HG02623 (cell line): ENCODE measurements around the gene ISL2.

Source experiments
- ATAC-seq: cut with Tn5 transposase; IDR thresholded peaks from one replicate; pipeline ENCODE4 v1.9.1; 2021; ENCODE audit warnings: moderate library complexity; ENCODE audit not compliant: unreplicated experiment

The ISL2 gene

DNA sequence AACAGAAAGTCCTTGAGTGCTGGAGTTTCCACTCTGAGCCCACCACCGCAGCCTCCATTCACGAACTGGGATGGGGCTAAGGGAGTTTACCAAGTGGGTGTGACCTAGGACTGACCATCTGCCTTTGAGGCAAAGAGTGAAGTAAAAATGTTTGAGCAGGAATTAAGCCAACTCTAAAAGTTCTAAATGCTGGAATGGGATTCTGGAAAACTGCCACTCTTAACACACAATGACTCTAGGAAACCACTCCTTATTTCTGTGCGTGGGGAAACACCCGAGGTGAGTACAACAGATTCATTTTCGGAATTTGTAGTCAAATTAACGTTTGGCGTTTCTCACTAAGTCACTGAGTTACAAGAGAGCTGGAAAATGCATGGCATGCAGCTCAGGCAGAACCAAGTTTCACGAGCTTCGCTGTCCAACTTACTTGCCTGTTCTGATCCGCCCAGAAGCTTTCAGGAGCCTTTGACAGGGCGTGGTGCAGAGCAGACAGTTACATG, 31.6 kb downstream of the ISL2 start:
- ATAC-seq = no peak

DNA sequence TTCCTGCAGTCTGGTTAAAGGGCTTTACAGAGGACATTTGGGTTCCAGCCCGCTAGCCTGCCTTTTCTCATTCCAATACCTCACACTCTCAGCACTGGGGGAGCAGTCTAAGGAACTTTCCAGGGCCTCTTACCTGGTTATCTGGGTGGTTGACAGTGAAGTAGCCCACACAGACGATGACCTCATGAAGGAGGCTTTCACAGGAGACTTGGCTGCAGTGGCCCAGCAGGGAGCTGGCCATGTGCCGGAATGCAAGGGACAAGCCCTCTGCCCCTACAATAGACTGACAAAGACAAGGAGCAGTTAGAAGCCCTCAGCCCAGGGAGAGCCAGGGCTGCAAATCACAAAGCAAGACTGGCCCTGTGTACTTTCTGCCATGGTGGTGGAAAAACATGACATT, 39.5 kb downstream of the ISL2 start:
- ATAC-seq = no peak

DNA sequence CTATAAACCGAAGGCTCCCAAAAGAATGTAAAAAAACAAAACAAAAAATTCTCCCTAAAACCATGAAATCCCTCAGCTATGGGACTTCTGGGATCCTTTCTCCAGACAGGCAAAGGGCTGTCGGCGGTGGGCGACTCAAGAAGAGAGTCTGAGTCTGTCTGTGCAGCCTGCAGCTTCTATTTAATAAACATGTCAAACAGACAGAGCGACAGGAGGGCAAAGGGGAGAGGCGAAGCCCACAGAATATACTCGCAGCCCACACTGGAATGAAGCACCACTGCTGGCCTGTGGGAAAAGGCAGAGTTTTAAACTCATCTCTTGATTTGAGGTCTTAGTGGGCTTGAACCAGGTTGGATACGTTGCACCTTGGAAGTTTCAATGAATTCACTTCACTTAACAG, 40.2 kb downstream of the ISL2 start:
- no peak for ATAC-seq

DNA sequence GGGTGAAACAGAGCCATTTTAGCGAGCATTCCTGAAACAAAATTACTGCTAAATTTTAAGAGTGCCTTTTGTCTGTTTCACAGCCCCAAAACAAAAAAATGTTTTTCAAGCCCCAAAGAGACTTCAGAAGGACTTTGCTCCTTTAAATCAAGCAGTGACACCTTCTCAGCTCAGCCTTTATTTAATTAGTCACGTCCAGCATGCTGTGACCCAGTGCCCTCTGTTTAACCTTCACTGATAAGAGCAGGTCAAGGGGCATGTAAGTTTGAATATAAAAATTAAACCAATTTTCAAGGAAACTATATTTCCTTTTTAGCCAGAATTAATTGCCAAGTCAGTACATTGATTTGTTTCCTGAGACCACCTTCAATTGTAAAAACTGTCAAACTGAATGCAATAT, 40.6 kb downstream of the ISL2 start:
- ATAC-seq = no peak

DNA sequence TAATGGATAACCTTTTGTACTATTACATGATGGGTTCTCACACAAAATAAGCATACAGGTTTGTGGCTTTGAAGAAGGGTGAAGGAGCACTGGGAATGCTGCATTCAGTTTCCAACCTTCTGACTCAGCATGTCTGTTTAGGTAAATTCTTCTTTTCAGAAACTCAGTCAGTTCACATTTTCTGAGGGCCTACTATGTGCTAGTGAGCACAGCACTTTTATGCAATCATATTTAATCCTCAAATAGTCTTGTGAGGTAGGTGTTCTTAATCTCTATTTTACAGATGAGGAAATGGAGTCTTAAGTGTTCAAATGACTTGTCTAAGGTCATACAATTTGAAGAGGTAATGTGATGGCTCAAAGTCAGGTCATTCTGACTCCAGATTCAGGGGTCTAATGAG, 41.2 kb downstream of the ISL2 start:
- ATAC-seq = no peak

DNA sequence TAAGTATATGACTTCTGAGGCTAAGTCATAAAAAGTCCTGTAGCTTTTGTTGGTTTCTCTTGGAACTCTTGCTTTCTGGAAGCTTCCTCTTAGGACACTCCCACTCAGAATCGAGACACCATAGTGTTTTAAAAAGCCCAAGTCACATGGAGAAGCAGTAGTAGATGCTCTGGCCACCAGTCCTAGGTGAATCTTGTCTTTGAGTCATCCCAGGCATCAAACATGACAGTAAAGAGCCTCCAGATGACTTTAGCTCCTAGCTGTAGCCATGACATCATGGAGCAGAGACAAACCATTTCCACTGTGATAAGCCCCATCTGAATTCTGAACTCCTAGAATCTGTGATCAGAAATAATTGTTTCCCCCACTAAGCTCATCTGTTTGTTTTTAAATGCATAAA, 42.1 kb downstream of the ISL2 start:
- ATAC-seq = no peak

DNA sequence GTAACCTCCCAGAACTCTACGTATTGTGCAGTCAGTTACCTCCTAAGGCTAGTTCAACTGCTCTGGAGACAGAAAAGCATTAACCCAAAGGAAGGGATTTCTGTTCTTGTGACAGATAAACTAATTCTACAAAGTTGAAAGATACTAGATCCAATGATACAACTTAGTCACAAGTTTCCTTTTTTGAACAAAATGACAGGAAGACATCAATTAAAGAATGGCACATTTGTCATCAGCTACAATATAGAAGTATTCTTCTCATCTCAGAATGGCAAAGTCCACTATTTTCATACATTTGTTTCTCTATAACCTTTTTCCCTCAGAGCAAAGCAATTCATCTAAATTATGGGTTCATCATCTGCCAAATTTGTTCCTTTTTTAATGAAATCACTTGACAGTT, 43.7 kb downstream of the ISL2 start:
- no peak for ATAC-seq

DNA sequence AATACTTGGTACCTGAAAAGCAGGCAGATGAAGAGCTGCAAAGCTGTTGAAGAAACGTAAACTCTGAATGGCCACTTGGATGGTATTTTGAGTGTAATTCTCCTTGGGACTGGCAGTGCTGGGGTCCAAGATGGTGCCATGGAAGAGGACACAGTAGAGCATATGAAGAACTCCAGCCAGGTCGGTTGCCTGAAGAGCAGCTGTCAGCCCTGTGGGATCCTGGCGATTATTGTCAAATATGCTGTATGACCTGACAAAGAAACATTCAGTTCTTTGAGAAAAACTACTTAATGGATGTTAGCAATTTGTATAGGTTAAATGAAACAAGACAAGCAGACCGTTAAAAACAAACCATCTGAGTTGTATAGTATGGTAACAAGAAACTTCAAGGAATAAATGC, 44.8 kb downstream of the ISL2 start:
- no peak for ATAC-seq

DNA sequence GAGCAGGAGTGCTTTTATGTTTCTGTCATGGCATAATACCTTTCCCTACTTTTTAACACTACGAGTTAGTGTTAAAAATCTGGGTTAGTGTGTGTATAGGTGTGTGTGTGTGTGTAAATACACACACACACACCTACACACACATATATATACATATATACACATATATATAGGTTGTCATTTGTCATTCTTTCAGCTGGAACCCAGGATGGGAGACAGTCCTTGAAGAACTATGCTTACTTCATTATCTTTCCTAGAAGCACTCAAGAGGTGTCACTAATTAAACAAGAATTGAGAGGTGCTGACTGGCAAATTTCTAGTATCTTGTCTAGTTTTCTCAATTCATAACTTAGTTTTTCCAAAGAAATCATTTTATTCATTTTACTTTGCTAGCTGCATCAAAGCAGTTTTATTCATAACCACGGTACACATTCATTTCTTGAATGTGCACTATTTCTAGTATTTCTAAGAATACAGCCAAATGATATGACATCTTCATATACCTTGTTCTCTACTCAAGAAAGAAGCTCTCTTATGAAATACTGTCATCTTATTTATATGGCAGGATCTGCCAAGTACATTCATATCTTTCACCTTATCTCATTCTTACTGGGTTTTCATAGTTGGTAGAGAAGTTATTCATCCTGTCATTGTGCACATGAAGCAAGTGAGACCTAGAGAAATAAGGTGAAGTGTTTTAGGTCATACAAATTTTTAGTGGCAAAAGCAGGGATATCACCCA, 46.6 kb downstream of the ISL2 start:
- no peak for ATAC-seq

DNA sequence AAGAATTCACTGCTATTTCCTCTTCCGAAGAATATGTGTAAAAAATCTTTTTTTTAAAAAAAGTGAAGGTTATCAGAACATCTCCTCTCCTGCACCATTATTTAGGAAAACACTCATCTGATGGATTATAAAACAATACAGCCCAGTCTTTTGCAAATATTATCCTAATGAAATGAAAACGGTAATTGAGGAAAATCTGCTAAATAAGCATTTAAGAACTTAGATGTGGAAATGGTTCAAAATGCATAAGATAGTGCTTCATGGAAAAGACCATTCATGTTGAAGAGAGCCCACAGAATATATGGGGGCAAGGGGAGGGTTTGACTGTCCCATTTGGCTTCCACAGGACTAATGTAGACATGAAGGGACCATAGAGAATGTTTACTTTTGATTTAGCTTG, 47.8 kb downstream of the ISL2 start:
- ATAC-seq = no peak

DNA sequence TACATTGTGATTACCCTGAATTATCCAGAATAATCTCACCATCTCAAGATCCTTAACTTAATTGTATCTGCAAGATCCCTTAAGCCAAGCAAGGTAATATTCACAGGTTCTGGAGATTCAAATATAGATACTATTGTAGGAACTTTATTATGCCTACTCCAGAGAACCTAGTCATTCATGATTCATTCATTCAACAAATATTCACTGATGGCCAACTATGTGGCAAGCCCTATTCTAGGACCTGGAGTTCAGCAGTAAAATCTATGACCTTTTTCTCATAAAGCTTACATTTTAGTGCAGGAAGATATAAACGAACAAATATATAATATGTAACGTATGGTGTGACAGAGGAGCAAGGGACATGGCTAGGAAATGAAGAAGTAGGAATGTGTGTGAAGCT, 49.6 kb downstream of the ISL2 start:
- no peak for ATAC-seq

DNA sequence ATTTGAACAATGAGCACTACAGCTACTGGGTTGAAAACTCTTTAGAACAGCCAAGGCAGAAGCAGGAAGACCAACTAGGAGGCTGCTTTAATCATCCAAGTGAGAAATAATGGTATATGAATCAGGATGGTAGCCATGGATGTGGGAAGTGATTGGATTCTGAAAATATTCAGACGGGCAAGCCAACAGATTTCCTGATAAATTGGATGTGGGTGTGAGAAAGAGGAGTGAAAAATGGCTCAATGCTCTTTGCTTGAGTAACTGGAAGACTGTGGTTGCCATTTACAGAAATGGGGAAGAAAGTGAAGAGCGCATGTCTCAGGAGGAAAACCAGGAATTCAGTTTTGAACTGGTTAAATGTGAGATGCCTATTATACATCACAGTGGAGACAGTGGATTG, 50.4 kb downstream of the ISL2 start:
- no peak for ATAC-seq

DNA sequence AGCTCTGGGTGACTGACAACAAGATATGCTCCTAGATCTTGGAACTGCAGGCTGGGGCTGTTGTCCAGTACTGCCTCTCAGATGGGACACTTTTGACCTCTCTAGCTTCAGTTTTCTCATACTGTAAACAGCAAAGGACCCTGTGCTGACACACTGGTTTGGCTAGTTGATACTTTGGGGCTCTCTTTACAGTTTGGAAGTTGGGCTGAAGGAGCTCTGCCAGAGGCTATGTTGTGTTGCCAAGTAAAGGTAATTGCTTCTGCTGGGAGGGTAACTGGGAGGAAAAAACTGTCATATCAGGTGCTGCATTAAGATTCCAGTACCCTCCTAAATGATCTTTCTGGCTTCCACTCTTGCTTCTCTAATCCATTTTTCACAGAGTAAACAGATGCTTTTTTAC, 54.0 kb downstream of the ISL2 start:
- ATAC-seq = no peak

DNA sequence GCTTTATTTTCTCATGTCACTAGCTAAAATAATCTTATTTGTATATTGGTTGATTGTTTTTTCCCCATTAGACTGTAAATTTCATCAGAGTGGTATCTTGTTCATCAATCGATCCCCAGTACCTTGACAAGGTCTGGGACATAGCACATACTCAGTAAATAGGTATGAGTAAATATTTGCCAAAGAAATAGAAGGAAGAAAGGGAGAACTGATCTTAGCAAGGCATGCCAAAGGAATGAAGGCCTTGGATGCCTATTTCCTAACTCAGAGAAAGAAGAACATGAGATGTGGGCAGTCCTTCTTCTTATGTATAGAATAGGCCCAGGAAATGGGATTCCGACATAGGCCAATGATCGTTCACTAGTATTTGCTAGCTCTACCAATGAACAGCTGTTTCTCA, 54.7 kb downstream of the ISL2 start:
- no peak for ATAC-seq

DNA sequence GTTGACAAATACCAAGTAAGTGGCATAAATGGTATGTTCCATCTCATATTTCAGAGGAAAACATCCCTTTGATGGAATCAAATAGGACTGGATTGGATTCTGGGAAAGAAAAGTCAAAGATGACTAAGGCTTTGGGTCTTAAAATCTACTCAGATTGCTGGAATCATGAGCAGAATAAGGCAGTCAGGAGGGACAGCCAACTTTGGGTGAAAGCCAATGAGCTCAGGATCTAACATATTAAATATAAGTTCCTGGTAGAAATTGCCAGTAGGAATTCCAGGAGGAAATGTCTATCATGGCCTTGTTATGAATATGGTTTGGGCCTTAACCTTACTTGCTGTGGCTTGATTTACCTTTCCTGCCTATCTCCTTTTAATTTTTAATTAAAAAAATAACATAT, 55.3 kb downstream of the ISL2 start:
- no peak for ATAC-seq
